Measurements from ENCODE around the gene PRKCH. TPM values are rescaled to one million over a fixed set of nuclear protein-coding genes. Genes with fewer than 3 reads are reported as not detected.

Gene PRKCH
- polyA plus RNA-seq, 2 of the 4 experiments (the other 2 are of a cell fraction), result 10.0 to 10.2 TPM

- CTCF ChIA-PET, result no interaction called here
Observed at GRCh38 chr14:61325166-61325565, 3.8 kb downstream of the PRKCH start.

GRCh38 chr14:61326146-61326545 lies 4.8 kb downstream of the PRKCH start:
- FAIRE-seq (no peak), DNase-seq (ENCODE audit: low read depth in 1 of 2, low spot score in 1 of 2) (no peak), ATAC-seq (no peak)
- Histone ChIP-seq H3K4me3 (no peak overlapping the region), H3K4me1 (peaks cover 4% of the 10 kb centered on the region; the same call in 1 of the 3 replicates), H3K4me2 (no peak overlapping the region), H3K9me3 (no peaks in the 10 kb centered on the region), H3K27ac (no peak overlapping the region)
- 88% methylated on average over 1 of the region's 1 CpG for WGBS (ENCODE audit: missing lambda C conversion rate)
- ChIA-PET POLR2A (no interaction called here), CTCF (no interaction called here)
- TF ChIP-seq, protein P1, sequence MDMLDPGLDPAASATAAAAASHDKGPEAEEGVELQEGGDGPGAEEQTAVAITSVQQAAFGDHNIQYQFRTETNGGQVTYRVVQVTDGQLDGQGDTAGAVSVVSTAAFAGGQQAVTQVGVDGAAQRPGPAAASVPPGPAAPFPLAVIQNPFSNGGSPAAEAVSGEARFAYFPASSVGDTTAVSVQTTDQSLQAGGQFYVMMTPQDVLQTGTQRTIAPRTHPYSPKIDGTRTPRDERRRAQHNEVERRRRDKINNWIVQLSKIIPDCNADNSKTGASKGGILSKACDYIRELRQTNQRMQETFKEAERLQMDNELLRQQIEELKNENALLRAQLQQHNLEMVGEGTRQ (IDR thresholded peaks at IDR 0.05), result no peak
- TF ChIP-seq, protein P2, sequence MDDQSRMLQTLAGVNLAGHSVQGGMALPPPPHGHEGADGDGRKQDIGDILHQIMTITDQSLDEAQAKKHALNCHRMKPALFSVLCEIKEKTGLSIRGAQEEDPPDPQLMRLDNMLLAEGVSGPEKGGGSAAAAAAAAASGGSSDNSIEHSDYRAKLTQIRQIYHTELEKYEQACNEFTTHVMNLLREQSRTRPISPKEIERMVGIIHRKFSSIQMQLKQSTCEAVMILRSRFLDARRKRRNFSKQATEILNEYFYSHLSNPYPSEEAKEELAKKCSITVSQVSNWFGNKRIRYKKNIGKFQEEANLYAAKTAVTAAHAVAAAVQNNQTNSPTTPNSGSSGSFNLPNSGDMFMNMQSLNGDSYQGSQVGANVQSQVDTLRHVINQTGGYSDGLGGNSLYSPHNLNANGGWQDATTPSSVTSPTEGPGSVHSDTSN (IDR thresholded peaks at IDR 0.05), result no peak
- no peak for TF ChIP-seq E2F6 (IDR thresholded peaks at IDR 0.05; ENCODE audit: borderline replicate concordance, low read depth)
- no peak for TF ChIP-seq CBX8 (IDR thresholded peaks at IDR 0.05)
- TF ChIP-seq ZFP36 (IDR thresholded peaks at IDR 0.05; ENCODE audit: borderline replicate concordance, partially characterized antibody), result no peak
- no peak for TF ChIP-seq PHF8 (IDR thresholded peaks at IDR 0.05; ENCODE audit: borderline replicate concordance, low read depth)
- TF ChIP-seq EP300 (IDR thresholded peaks at IDR 0.05), result no peak
- no peak for TF ChIP-seq ATOH8 (CRISPR knock-in tag; IDR thresholded peaks at IDR 0.05; ENCODE audit: low read depth)
- no peak for TF ChIP-seq RCOR1 (IDR thresholded peaks at IDR 0.05; ENCODE audit: low read depth, low read length)
- TF ChIP-seq JUN (IDR thresholded peaks at IDR 0.05), result no peak
- TF ChIP-seq CHD4 (IDR thresholded peaks at IDR 0.05; ENCODE audit: borderline replicate concordance), result no peak
- no peak for TF ChIP-seq REST (IDR thresholded peaks at IDR 0.05)

More at GRCh38 chr14:61325166-61325565, 3.8 kb downstream of the PRKCH start:
- ATAC-seq (no peak), DNase-seq (ENCODE audit: low read depth in 1 of 2, low spot score in 1 of 2) (no peak), FAIRE-seq (no peak)
- TF ChIP-seq MAFK (IDR thresholded peaks at IDR 0.05; ENCODE audit: partially characterized antibody), result no peak
- TF ChIP-seq MAZ (IDR thresholded peaks at IDR 0.05; ENCODE audit: borderline replicate concordance, low read depth, low read length), result no peak
- no peak for TF ChIP-seq ZC3H11A (IDR thresholded peaks at IDR 0.05)
- no peak for TF ChIP-seq REST (IDR thresholded peaks at IDR 0.05)
- no peak for TF ChIP-seq HOXB5 (CRISPR knock-in tag; IDR thresholded peaks at IDR 0.05)
- TF ChIP-seq SREBF2 (IDR thresholded peaks at IDR 0.05), result no peak
- TF ChIP-seq MYC (IDR thresholded peaks at IDR 0.05; ENCODE audit: borderline replicate concordance, low read length), result no peak
- no peak for TF ChIP-seq RARB (CRISPR knock-in tag; IDR thresholded peaks at IDR 0.05)
- no peak for TF ChIP-seq FOSB (CRISPR knock-in tag; IDR thresholded peaks at IDR 0.05)
- no peak for TF ChIP-seq RNF2 (IDR thresholded peaks at IDR 0.05; ENCODE audit: borderline replicate concordance, low read depth)
- no peak for TF ChIP-seq HOXA7 (CRISPR knock-in tag; IDR thresholded peaks at IDR 0.05)
- TF ChIP-seq ESRRA (IDR thresholded peaks at IDR 0.05; ENCODE audit: borderline replicate concordance, low read length), result no peak
- TF ChIP-seq JUNB (IDR thresholded peaks at IDR 0.05), result no peak
- no peak for TF ChIP-seq ATOH8 (CRISPR knock-in tag; IDR thresholded peaks at IDR 0.05; ENCODE audit: low read depth)
- TF ChIP-seq HEYL (CRISPR knock-in tag; IDR thresholded peaks at IDR 0.05), result no peak
- H3K4me3 ChIP-seq, result no peak overlapping the region
- no peaks in the 10 kb centered on the region for H3K9me3 ChIP-seq
- peaks cover 6% of the 10 kb centered on the region; the same call in 1 of the 3 replicates for H3K4me1 ChIP-seq
- no peak overlapping the region for H3K4me2 ChIP-seq
- H3K27ac ChIP-seq, result no peak overlapping the region
- WGBS (ENCODE audit: missing lambda C conversion rate), result 82% methylated on average over 1 of the region's 1 CpG
- POLR2A ChIA-PET, result no interaction called here

All from A549 (cell line).